Fibroblast of the aortic adventitia (primary cell): ENCODE results near the gene TRIM3. TPM values are rescaled to one million over a fixed set of nuclear protein-coding genes. Genes with fewer than 3 reads are reported as not detected.

Source experiments
- DNase-seq: peaks from one replicate; pipeline ENCODE4 v3.0.0-alpha.2; 2010; ENCODE audit warnings: low read depth
- H3K4me3 ChIP-seq: 2 replicates; pipeline ENCODE4 v1.5.1; 2011; ENCODE audit warnings: low read depth, mild to moderate bottlenecking, control low read depth, low read length, moderate library complexity
- total RNA-seq: library from RNA; depleted of rRNA; stranded (reverse); fragments of >200 nt; gene quantifications from 2 replicates; pipeline ENCODE4 v1.2.3, GENCODE V29; 2012; ENCODE audit warnings: low replicate concordance
- TF ChIP-seq, protein P1 (sequence below): IDR thresholded peaks from 2 replicates; pipeline ENCODE4 v1.5.1; 2011; ENCODE audit warnings: mild to moderate bottlenecking, low read length, control low read depth, inconsistent platforms; ENCODE audit not compliant: insufficient read depth

Gene TRIM3
- total RNA-seq, 1 donor: 18.9 TPM

DNA sequence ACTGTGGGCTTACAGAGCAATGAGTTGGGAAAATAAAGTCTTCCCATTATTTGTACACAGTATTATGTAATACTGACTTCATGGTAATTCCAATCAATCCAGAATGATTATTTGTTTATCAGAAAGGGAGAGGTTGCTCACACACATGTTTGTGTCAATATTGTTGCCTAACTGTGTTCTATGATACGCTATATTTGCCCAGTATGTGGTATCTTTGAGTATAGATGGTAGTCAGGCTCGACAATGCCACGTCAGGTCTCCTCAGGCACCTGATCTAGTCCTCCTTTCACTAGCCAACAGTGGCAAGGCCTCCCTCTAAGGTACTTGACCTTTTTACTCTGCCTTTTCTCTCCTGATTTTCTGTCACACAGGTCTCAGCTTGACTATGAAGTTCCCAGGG lies 28.6 kb upstream of the TRIM3 start:
- TF ChIP-seq, protein P1, sequence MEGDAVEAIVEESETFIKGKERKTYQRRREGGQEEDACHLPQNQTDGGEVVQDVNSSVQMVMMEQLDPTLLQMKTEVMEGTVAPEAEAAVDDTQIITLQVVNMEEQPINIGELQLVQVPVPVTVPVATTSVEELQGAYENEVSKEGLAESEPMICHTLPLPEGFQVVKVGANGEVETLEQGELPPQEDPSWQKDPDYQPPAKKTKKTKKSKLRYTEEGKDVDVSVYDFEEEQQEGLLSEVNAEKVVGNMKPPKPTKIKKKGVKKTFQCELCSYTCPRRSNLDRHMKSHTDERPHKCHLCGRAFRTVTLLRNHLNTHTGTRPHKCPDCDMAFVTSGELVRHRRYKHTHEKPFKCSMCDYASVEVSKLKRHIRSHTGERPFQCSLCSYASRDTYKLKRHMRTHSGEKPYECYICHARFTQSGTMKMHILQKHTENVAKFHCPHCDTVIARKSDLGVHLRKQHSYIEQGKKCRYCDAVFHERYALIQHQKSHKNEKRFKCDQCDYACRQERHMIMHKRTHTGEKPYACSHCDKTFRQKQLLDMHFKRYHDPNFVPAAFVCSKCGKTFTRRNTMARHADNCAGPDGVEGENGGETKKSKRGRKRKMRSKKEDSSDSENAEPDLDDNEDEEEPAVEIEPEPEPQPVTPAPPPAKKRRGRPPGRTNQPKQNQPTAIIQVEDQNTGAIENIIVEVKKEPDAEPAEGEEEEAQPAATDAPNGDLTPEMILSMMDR: no peak
- no peak overlapping the region for H3K4me3 ChIP-seq
- no peak for DNase-seq

DNA sequence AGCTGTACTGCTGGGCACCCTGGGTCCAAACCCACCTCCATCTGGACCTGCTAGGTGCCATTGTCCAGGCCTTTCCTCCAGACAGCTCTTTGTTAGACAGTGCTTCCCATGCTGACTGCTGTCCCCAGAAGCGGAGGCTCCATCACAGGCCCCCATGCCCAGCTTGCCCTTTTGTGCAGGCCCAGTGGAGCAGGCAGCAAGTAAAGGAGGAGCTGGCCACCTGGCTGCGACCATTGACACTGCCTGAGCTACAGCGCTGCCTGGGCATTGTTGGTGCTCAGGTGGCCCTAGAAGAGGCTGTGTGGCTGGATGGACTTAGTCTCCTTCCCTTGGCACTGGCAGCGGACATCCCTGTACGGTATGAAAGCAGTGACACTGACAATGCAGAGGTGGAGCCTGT lies 24.8 kb upstream of the TRIM3 start:
- DNase-seq: no peak
- H3K4me3 ChIP-seq: no peak overlapping the region
- TF ChIP-seq, protein P1: no peak

DNA sequence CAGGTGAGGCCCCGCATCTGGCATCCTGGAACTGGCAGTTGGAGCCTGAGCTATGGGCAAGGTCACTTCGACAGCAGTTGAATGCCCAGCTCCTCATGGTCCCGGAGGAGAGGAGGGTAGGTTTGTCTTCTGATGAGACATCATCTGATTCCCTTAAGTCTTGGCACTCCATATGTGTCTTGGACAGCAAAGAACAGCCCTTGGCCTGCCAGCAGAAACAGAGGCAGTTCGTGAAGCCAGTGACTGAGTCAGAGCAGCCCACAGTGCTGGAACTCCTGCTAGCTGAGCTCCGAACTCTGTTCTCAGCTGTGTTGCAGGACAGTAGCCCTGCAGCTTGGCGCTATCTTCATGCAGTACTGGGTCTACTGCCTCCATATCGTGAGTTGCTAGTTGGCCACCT lies 24.4 kb upstream of the TRIM3 start:
- DNase-seq: peak; percentile 91
- TF ChIP-seq, protein P1: no peak

DNA sequence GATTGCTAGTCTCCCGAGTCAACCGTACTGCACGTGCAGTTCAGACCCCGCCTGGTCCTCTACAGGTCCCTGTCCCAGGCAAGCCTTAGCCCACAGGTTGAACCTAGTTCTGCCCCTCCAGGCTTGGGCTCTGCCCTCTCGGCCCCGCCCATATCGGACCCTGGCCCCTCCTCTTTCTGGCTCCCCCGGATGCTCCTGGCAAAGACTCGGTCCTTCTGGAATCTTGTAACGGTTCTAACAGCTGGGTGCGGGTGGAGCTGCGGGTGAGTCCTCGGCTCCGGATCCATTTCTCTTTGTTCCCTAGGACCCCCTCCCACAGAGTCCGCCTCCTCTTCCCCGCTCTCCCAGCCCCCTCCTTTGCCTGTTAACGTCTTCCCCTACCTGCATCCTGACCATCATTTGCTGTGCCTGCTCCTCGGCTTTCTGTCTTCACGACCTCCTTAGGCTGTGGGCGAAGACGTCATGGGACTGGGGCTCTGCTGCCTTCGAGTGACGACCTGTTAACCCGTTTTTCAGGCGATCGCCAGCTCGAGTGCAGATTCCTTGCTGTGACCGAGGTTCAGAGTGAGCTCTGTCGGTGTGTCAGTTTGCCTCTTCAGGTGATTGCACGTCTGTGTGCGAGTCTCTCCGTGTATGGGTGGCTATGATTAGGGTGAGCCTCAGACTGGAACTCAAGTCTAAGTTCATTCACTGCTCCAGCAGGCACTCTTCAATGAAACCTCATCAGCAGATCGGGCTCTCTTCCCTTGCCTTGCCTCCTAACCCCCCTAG lies 23.5 kb upstream of the TRIM3 start, which contains the start of gene DNHD1:
Gene DNHD1, plus strand, starts transcription at position 212 of the 771 bp plus-strand sequence. CDS start 936 bp downstream, outside the sequence.
- no peak within 1 kb of the TSS for H3K4me3 ChIP-seq
- TF ChIP-seq, protein P1: no peak
- DNase-seq: no peak

More for the DNA sequence above, 24.4 kb upstream of the TRIM3 start:
- H3K4me3 ChIP-seq: no peak overlapping the region

DNA sequence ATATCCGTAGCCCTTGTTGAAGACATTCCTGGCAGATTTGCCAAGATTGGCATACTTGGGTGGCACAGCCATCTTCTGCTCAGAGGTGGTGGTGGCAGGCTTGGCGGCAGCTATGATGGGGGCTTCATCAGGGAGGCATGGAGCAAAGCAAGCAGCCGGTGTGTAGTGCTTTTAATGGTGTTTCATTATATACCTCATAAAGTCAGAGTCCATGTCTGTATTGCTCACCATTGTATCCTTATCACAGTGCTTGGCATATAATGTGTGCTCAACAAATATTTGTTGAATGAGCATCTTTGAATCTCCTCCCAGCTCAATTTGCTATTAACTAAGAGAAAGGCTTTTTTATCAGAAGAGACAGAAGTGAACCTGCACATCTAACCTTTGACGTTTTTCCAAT lies 15.6 kb upstream of the TRIM3 start:
- H3K4me3 ChIP-seq: no peak overlapping the region
- TF ChIP-seq, protein P1: no peak
- no peak for DNase-seq

DNA sequence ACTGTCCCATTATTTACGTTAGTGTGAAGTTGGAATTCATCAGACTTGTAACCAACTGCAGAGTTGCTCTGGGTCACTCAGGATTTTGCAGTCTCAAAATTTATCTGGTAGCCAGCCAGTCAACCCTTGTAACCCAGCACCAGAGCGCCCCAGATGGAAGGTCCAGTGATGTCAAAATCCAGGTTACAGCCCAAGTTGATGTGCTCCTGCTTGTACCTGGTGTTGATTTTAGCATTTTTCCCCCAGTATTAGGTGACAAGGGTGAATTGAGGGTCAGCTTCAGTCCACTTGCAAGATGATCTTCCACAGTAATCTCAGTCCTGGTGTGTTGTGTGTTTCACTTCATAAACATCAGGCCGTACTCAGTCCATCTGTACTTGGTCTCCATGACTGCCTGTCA lies 15.1 kb upstream of the TRIM3 start:
- DNase-seq: no peak
- TF ChIP-seq, protein P1: no peak
- no peak overlapping the region for H3K4me3 ChIP-seq

DNA sequence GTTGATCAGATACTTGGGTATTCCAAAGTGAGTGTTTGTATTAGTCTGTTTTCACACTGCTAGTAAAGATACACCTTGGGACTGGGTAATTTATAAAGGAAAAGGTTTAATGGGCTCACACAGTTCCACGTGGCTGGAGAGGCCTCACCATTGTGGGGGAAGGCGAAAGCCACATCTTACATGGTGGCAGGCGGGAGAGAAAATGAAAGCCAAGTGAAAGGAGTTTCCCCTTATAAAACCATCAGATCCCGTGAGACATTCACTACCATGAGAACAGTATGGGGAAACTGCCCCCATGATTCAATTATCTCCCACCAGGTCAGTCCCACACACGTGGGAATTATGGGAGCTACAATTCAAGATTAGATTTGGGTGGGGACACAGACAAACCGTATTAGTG lies 14.6 kb upstream of the TRIM3 start:
- TF ChIP-seq, protein P1: no peak
- no peak for DNase-seq
- H3K4me3 ChIP-seq: no peak overlapping the region
